ENCODE results near the gene PHF13.
A peak's percentile ranks its signal among the peaks of the same experiment; 100 is the strongest.

Gene PHF13

GRCh38 chr1:6625584-6626149, 12.1 kb downstream of the PHF13 start:
- DNase-seq (ENCODE audit: low spot score) (no peak), ATAC-seq (ENCODE audit: low read depth) (peak; percentile 4; the same call in 2 of the 3 replicates)
- Histone ChIP-seq H3K27me3 (ENCODE audit: insufficient read depth, poor library complexity, severe bottlenecking) (no peaks in the 10 kb centered on the region), H3K4me1 (ENCODE audit: insufficient read depth, poor library complexity, severe bottlenecking) (no peaks in the 10 kb centered on the region), H3K36me3 (ENCODE audit: low read depth) (peaks cover 71% of the 10 kb centered on the region), H3K9me3 (ENCODE audit: severe bottlenecking) (no peaks in the 10 kb centered on the region), H3K4me3 (ENCODE audit: severe bottlenecking) (peak overlapping the region; percentile 83), H3K27ac (ENCODE audit: poor library complexity, severe bottlenecking) (peak overlapping the region; percentile 52)
- TF ChIP-seq CTCF (IDR thresholded peaks at IDR 0.05; ENCODE audit: poor library complexity, severe bottlenecking) = no peak

- ATAC-seq (ENCODE audit: low read depth) = no peak
- no peak for DNase-seq (ENCODE audit: low spot score)
- Histone ChIP-seq H3K9me3 (ENCODE audit: severe bottlenecking) (no peaks in the 10 kb centered on the region), H3K27me3 (ENCODE audit: insufficient read depth, poor library complexity, severe bottlenecking) (no peaks in the 10 kb centered on the region), H3K36me3 (ENCODE audit: low read depth) (peaks cover 73% of the 10 kb centered on the region), H3K4me3 (ENCODE audit: severe bottlenecking) (no peak overlapping the region), H3K4me1 (ENCODE audit: insufficient read depth, poor library complexity, severe bottlenecking) (no peaks in the 10 kb centered on the region), H3K27ac (ENCODE audit: poor library complexity, severe bottlenecking) (no peak overlapping the region)
- TF ChIP-seq CTCF (IDR thresholded peaks at IDR 0.05; ENCODE audit: poor library complexity, severe bottlenecking) = no peak
Measured at GRCh38 chr1:6627031-6627430, 13.5 kb downstream of the PHF13 start.

GRCh38 chr1:6627841-6628545, 14.5 kb downstream of the PHF13 start:
- Histone ChIP-seq H3K4me3 (ENCODE audit: severe bottlenecking) (no peak overlapping the region), H3K36me3 (ENCODE audit: low read depth) (peaks cover 63% of the 10 kb centered on the region), H3K9me3 (ENCODE audit: severe bottlenecking) (no peaks in the 10 kb centered on the region), H3K4me1 (ENCODE audit: insufficient read depth, poor library complexity, severe bottlenecking) (no peaks in the 10 kb centered on the region), H3K27me3 (ENCODE audit: insufficient read depth, poor library complexity, severe bottlenecking) (no peaks in the 10 kb centered on the region), H3K27ac (ENCODE audit: poor library complexity, severe bottlenecking) (no peak overlapping the region)
- no peak for ATAC-seq (ENCODE audit: low read depth)
- no peak for DNase-seq (ENCODE audit: low spot score)
- TF ChIP-seq CTCF (IDR thresholded peaks at IDR 0.05; ENCODE audit: poor library complexity, severe bottlenecking) = no peak

GRCh38 chr1:6628971-6629479, 15.5 kb downstream of the PHF13 start:
- H3K4me1 ChIP-seq (ENCODE audit: insufficient read depth, poor library complexity, severe bottlenecking) = no peaks in the 10 kb centered on the region
- ATAC-seq (ENCODE audit: low read depth) (no peak), DNase-seq (ENCODE audit: low spot score) (no peak)
- H3K27me3 ChIP-seq (ENCODE audit: insufficient read depth, poor library complexity, severe bottlenecking) = no peaks in the 10 kb centered on the region
- no peak for TF ChIP-seq CTCF (IDR thresholded peaks at IDR 0.05; ENCODE audit: poor library complexity, severe bottlenecking)
- H3K36me3 ChIP-seq (ENCODE audit: low read depth) = peaks cover 62% of the 10 kb centered on the region
- H3K27ac ChIP-seq (ENCODE audit: poor library complexity, severe bottlenecking) = no peak overlapping the region
- H3K9me3 ChIP-seq (ENCODE audit: severe bottlenecking) = no peaks in the 10 kb centered on the region
- no peak overlapping the region for H3K4me3 ChIP-seq (ENCODE audit: severe bottlenecking)

GRCh38 chr1:6630027-6630426, 16.5 kb downstream of the PHF13 start:
- Histone ChIP-seq H3K36me3 (ENCODE audit: low read depth) (peaks cover 72% of the 10 kb centered on the region), H3K4me3 (ENCODE audit: severe bottlenecking) (no peak overlapping the region), H3K27me3 (ENCODE audit: insufficient read depth, poor library complexity, severe bottlenecking) (no peaks in the 10 kb centered on the region), H3K4me1 (ENCODE audit: insufficient read depth, poor library complexity, severe bottlenecking) (no peaks in the 10 kb centered on the region), H3K27ac (ENCODE audit: poor library complexity, severe bottlenecking) (no peak overlapping the region), H3K9me3 (ENCODE audit: severe bottlenecking) (no peaks in the 10 kb centered on the region)
- DNase-seq (ENCODE audit: low spot score) (no peak), ATAC-seq (ENCODE audit: low read depth) (no peak)
- TF ChIP-seq CTCF (IDR thresholded peaks at IDR 0.05; ENCODE audit: poor library complexity, severe bottlenecking) = no peak

All from RWPE2 (cell line).